Fibroblast of pulmonary artery (primary cell): Measurements from ENCODE around the gene HES1.

Source experiments
- DNase-seq: peaks from one replicate; pipeline ENCODE4 v3.0.0-alpha.2; 2010; ENCODE audit warnings: low read depth
- H3K4me3 ChIP-seq: replicated peaks from 2 replicates; pipeline ENCODE4 v1.5.1; 2011; ENCODE audit warnings: low read depth, mild to moderate bottlenecking, control low read depth, low read length, moderate library complexity
- CTCF ChIP-seq: IDR thresholded peaks from 2 replicates; pipeline ENCODE4 v1.5.1; 2011; ENCODE audit warnings: mild to moderate bottlenecking, control low read depth, low read length, inconsistent platforms; ENCODE audit errors: missing control alignments

HES1 gene

GRCh38 chr3:194187233-194187944, 51.4 kb downstream of the HES1 start:
- TF ChIP-seq CTCF, result no peak
- no peak overlapping the region for H3K4me3 ChIP-seq
- no peak for DNase-seq
